T-cell (primary cell): ENCODE data around the gene MVB12B. TPM values are rescaled to one million over a fixed set of nuclear protein-coding genes. Genes with fewer than 3 reads are reported as not detected.

ENCODE experiments used
- ATAC-seq, 4 experiments: fragments of 200-7000 bp in 3 of 4; fragments of 150-1000 bp in 1 of 4; cut with Tn5 transposase; replicated peaks in 1 of 4; 1 replicate in 3 of 4; 2 replicates in 1 of 4; pipeline ENCODE4 v1.10.0; 2021; ENCODE audit warnings: moderate library complexity in 3 of 4, mild to moderate bottlenecking in 2 of 4, moderate number of reproducible peaks in 1 of 4
- CTCF ChIA-PET, 2 donors: fragments of 300-600 bp; sonication (Branson Sonifier 250); formaldehyde crosslinking; loops; one replicate each; lab custom pipeline; 2022; ENCODE audit warnings: antibody characterized with exemption in 2 of 2; lab: Charles Lee
- POLR2A ChIA-PET, 2 donors: fragments of 300-600 bp; sonication (Branson Sonifier 250); formaldehyde crosslinking; loops; one replicate each; lab custom pipeline; 2022; ENCODE audit warnings: antibody characterized with exemption in 2 of 2; lab: Charles Lee
- DNase-seq, 35 experiments: peaks; one replicate each; pipeline versions ENCODE4 v3.0.0 to v3.0.0-alpha.2; 2013 to 2023
- H3K27ac ChIP-seq: one replicate; pipeline ENCODE4 v1.5.1; 2013; ENCODE audit warnings: low read length
- H3K27me3 ChIP-seq, 2 experiments: replicated peaks in 1 of 2; 1 replicate in 1 of 2; 2 replicates in 1 of 2; pipeline versions ENCODE4 v1.6.1 to v1.7.0; 2013; ENCODE audit warnings: low read length in 1 of 2, mixed read lengths in 1 of 2; ENCODE audit not compliant: control insufficient read depth in 2 of 2, insufficient read depth in 2 of 2; ENCODE audit errors: extremely low read depth in 1 of 2
- H3K36me3 ChIP-seq, 2 donors: 1 replicate in 1 of 2; 2 replicates in 1 of 2; pipeline versions ENCODE4 v1.6.1 to v1.7.0; 2013; ENCODE audit warnings: low read length in 1 of 2; ENCODE audit not compliant: control insufficient read depth in 2 of 2, insufficient read depth in 1 of 2; ENCODE audit errors: extremely low read depth in 1 of 2
- H3K4me1 ChIP-seq, 2 experiments: 1 replicate in 1 of 2; 2 replicates in 1 of 2; pipeline versions ENCODE4 v1.6.1 to v1.7.0; 2013; ENCODE audit warnings: low read length in 2 of 2, mixed read lengths in 1 of 2; ENCODE audit not compliant: insufficient read depth in 2 of 2, control insufficient read depth in 1 of 2; ENCODE audit errors: extremely low read depth in 1 of 2
- H3K4me3 ChIP-seq, 2 donors: 1 replicate in 1 of 2; 2 replicates in 1 of 2; pipeline versions ENCODE4 v1.5.1 to v1.7.0; 2013; ENCODE audit warnings: mild to moderate bottlenecking in 2 of 2, low read length in 1 of 2, moderate library complexity in 1 of 2; ENCODE audit not compliant: control insufficient read depth in 1 of 2; ENCODE audit errors: extremely low read depth in 1 of 2
- H3K9me3 ChIP-seq: 2 replicates; pipeline ENCODE4 v1.7.0; 2013
- H3K27ac Mint-ChIP-seq, 2 donors: one replicate each; pipeline ENCODE4 v1.8.0; 2020 to 2021; ENCODE audit warnings: mild to moderate bottlenecking in 2 of 2, mixed read lengths in 2 of 2
- H3K27me3 Mint-ChIP-seq, 2 donors: one replicate each; pipeline ENCODE4 v1.8.0; 2021 to 2022; ENCODE audit warnings: mixed read lengths in 2 of 2
- H3K36me3 Mint-ChIP-seq: one replicate; pipeline ENCODE4 v1.8.0; 2021; ENCODE audit warnings: mixed read lengths
- H3K4me1 Mint-ChIP-seq, 3 donors: one replicate each; pipeline ENCODE4 v1.8.0; 2020 to 2022; ENCODE audit warnings: mixed read lengths in 3 of 3, mild to moderate bottlenecking in 1 of 3
- H3K4me3 Mint-ChIP-seq, 3 donors: one replicate each; pipeline ENCODE4 v1.8.0; 2020 to 2022; ENCODE audit warnings: mild to moderate bottlenecking in 3 of 3, mixed read lengths in 3 of 3, moderate library complexity in 3 of 3
- H3K9me3 Mint-ChIP-seq, 3 donors: one replicate each; pipeline ENCODE4 v1.8.0; 2020 to 2022; ENCODE audit warnings: mixed read lengths in 3 of 3
- WGBS: methylation state at CpG from one replicate; pipeline ENCODE4 v1.1.5; 2013; ENCODE audit warnings: missing lambda C conversion rate; ENCODE audit not compliant: insufficient coverage; 5-methylcytosine and 5-hydroxymethylcytosine counted together
- total RNA-seq, 35 experiments: library from RNA in 6 of 35; stranded (reverse) in 6 of 35; fragments of 120-200 nt in 1 of 35; gene quantifications; one replicate each; pipeline versions ENCODE4 v1.2.1 to v1.2.4 and lab custom pipeline; 2013 to 2026

Gene MVB12B
- total RNA-seq, 5 donors from 2014 or later (not counting 1 experiment from before 2014, with no cell fraction given): 8.2 to 25.2 (median 10.6) TPM

DNA sequence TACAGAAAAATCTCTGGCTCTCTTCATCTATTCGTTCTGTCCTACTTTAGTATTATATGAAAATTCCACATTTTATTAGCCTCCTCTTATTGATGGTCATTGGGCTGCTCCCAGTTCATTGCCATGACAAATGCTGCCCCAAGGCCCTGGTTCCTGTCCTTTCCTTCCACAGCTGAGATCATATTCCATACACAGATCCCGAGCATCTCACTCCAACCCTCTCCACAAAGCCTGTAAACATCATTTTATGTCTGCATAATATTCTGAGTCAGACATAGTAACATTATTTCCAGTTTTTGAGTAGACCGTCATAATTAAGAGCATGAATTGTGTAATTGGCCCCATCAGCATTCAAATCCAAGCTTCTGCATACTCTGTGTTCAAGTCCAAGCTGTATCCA lies 86.3 kb downstream of the MVB12B start:
- Mint-ChIP-seq H3K9me3 (no peaks in the 10 kb centered on the region), H3K36me3 (peaks cover 10% of the 10 kb centered on the region), H3K4me3 (peak overlapping the region in 2 of 3 donors; percentile 3 to 78), H3K27ac (peak overlapping the region; percentile 3 to 94), H3K4me1 (peaks cover 43 to 62% (median 48%) of the 10 kb centered on the region in 3 donors), H3K27me3 (no peaks in the 10 kb centered on the region)
- CTCF ChIA-PET: no interaction called here
- no peaks in the 10 kb centered on the region for H3K36me3 ChIP-seq
- H3K4me3 ChIP-seq: no peak overlapping the region
- no peak for DNase-seq
- no peaks in the 10 kb centered on the region for H3K9me3 ChIP-seq
- H3K4me1 ChIP-seq: peaks cover 15 to 34% of the 10 kb centered on the region in 2 experiments
- WGBS: no CpG with 5 or more reads among the region's 3 CpGs
- no peak for ATAC-seq
- H3K27me3 ChIP-seq: no peaks in the 10 kb centered on the region
- peak overlapping the region; percentile 84 for H3K27ac ChIP-seq
- POLR2A ChIA-PET: no interaction called here

- no peaks in the 10 kb centered on the region for H3K9me3 ChIP-seq
- H3K36me3 ChIP-seq: no peaks in the 10 kb centered on the region
- Mint-ChIP-seq H3K27ac (peak overlapping the region in 1 of 2 donors; percentile 94), H3K4me3 (peak overlapping the region in 1 of 3 donors; percentile 78), H3K4me1 (peaks cover 43 to 62% (median 48%) of the 10 kb centered on the region in 3 donors), H3K36me3 (peaks cover 10% of the 10 kb centered on the region), H3K27me3 (no peaks in the 10 kb centered on the region), H3K9me3 (no peaks in the 10 kb centered on the region)
- no peak overlapping the region for H3K27ac ChIP-seq
- peaks cover 15 to 34% of the 10 kb centered on the region in 2 experiments for H3K4me1 ChIP-seq
- no peaks in the 10 kb centered on the region for H3K27me3 ChIP-seq
- POLR2A ChIA-PET: no interaction called here
- DNase-seq (no peak), ATAC-seq (no peak)
- 80% methylated on average over 3 of the region's 7 CpGs for WGBS
- CTCF ChIA-PET: no interaction called here
- H3K4me3 ChIP-seq: no peak overlapping the region
These were observed 86.9 kb downstream of the MVB12B start for GRCh38 chr9:126413391-126414068.

DNA sequence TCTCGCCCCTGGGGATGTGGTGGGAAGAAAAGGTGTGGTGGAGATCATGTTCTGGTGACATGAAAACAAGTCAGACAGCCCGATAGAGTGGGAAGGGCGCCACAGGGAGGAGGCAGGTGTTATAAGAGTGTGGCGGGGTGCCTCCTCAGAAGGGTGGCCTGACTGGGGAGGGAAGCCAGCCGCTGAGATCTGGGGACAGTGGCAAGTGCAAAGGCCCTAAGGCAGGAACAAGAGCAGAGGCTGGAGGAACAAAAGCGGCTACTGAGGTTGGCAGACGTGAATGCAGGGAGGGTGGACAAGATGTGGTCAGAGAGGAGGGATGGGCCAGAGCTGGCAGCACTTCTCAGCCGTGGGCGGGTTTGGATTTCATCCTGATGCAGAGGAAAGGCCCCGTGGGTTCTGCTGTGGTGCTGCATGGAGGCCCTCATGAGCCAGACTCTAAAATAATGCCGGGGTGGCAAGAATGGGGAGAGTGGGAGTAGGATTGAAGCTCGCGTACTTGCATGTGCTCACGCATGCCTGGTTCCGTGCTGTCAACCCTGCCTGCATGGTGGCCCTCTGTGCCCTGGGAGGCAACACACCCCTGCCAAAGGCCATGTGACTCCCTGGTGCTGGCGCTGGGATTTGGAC lies 89.2 kb downstream of the MVB12B start:
- no peaks in the 10 kb centered on the region for H3K9me3 ChIP-seq
- H3K4me1 ChIP-seq: peaks cover 13 to 21% of the 10 kb centered on the region in 2 experiments
- DNase-seq: no peak
- no peak overlapping the region for H3K27ac ChIP-seq
- Mint-ChIP-seq H3K27ac (no peak overlapping the region), H3K4me3 (no peak overlapping the region), H3K27me3 (no peaks in the 10 kb centered on the region), H3K4me1 (peaks cover 25 to 53% (median 31%) of the 10 kb centered on the region in 3 donors), H3K36me3 (peaks cover 15% of the 10 kb centered on the region), H3K9me3 (no peaks in the 10 kb centered on the region)
- 88% methylated on average over 14 of the region's 16 CpGs for WGBS
- no peak overlapping the region for H3K4me3 ChIP-seq
- ATAC-seq: no peak
- no peaks in the 10 kb centered on the region for H3K36me3 ChIP-seq
- POLR2A ChIA-PET: no interaction called here
- H3K27me3 ChIP-seq: no peaks in the 10 kb centered on the region
- CTCF ChIA-PET: no interaction called here

DNA sequence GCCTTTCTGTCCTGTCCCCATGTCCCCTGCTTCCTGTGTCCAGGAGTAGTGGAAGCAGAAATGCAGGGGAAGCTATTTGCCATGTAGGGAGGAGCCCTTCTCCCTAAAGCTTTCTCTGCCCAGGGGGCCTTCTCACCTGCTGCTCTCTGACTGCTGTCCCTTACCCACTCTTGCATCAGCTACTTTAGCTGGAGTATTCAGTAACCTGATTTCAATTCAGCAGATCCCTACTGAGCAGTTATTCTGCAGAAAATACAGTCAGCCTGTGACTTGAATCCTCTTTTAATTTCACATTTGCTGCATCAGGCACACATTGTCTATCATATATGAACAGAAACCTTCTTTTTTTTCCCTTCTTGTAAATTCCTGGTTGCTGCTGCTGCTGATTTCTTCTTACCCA lies 90.4 kb downstream of the MVB12B start:
- POLR2A ChIA-PET: interaction anchor here in 1 of 2 donors (0.5 kb wide), 1 partner anchor 22 kb away, joined by 5 read pairs; no protein-coding TSS in a partner anchor
- DNase-seq: no peak
- H3K27ac Mint-ChIP-seq: no peak overlapping the region

GRCh38 chr9:126417684-126418083 lies 91.1 kb downstream of the MVB12B start:
- H3K27ac Mint-ChIP-seq: no peak overlapping the region
- ATAC-seq (no peak), DNase-seq (no peak)
- Histone ChIP-seq H3K36me3 (peaks cover 0 to 4% of the 10 kb centered on the region in 2 donors), H3K4me1 (peaks cover 4 to 9% of the 10 kb centered on the region in 2 experiments), H3K27ac (no peak overlapping the region), H3K9me3 (no peaks in the 10 kb centered on the region), H3K4me3 (no peak overlapping the region), H3K27me3 (no peaks in the 10 kb centered on the region)
- no peaks in the 10 kb centered on the region for H3K9me3 Mint-ChIP-seq
- no peak overlapping the region for H3K4me3 Mint-ChIP-seq
- ChIA-PET CTCF (no interaction called here), POLR2A (no interaction called here)
- peaks cover 9 to 39% (median 17%) of the 10 kb centered on the region in 3 donors for H3K4me1 Mint-ChIP-seq
- WGBS: 94% methylated on average over 2 of the region's 2 CpGs
- H3K27me3 Mint-ChIP-seq: no peaks in the 10 kb centered on the region
- H3K36me3 Mint-ChIP-seq: peaks cover 18% of the 10 kb centered on the region

More for the DNA sequence above, 90.4 kb downstream of the MVB12B start:
- Mint-ChIP-seq H3K4me1 (peaks cover 14 to 41% (median 21%) of the 10 kb centered on the region in 3 donors), H3K4me3 (no peak overlapping the region), H3K36me3 (peaks cover 18% of the 10 kb centered on the region), H3K9me3 (no peaks in the 10 kb centered on the region), H3K27me3 (no peaks in the 10 kb centered on the region)
- Histone ChIP-seq H3K9me3 (no peaks in the 10 kb centered on the region), H3K4me1 (peaks cover 5 to 11% of the 10 kb centered on the region in 2 experiments), H3K27ac (no peak overlapping the region), H3K27me3 (no peaks in the 10 kb centered on the region), H3K4me3 (no peak overlapping the region), H3K36me3 (no peaks in the 10 kb centered on the region)
- CTCF ChIA-PET: interaction anchor here in 1 of 2 donors (0.5 kb wide), 1 partner anchor 78 kb away, joined by 4 read pairs; no protein-coding TSS in a partner anchor
- ATAC-seq: no peak

DNA sequence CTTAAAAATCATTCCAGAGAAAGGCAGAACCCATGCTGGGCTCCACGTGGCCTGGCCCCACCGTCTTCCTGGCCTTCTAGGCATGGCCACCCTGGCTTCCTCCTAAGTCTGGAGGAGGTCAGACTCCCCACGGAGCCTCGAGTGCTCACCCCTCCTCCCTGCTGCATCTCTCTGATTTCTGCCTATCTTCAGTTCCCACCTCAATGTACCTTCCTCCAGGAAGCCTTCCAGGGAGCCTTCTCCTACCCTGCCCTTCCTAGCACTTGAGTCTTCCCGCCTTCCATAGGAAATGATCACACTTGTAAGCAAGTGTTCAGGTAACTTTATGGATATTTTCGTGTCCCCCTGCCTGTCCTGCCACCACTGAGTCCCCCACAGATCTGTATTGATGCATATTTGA lies 92.0 kb downstream of the MVB12B start:
- Mint-ChIP-seq H3K4me3 (no peak overlapping the region), H3K36me3 (peaks cover 18% of the 10 kb centered on the region), H3K27me3 (no peaks in the 10 kb centered on the region), H3K27ac (no peak overlapping the region), H3K4me1 (peaks cover 13 to 39% (median 18%) of the 10 kb centered on the region in 3 donors), H3K9me3 (no peaks in the 10 kb centered on the region)
- no peak for ATAC-seq
- Histone ChIP-seq H3K27me3 (no peaks in the 10 kb centered on the region), H3K4me3 (no peak overlapping the region), H3K27ac (no peak overlapping the region), H3K4me1 (peaks cover 12 to 14% of the 10 kb centered on the region in 2 experiments), H3K36me3 (peaks cover 0 to 7% of the 10 kb centered on the region in 2 donors), H3K9me3 (no peaks in the 10 kb centered on the region)
- WGBS: 75% methylated on average over 5 of the region's 6 CpGs
- DNase-seq: no peak
- ChIA-PET CTCF (no interaction called here), POLR2A (no interaction called here)
